Liver (tissue), 3 donors: ENCODE data around the gene CACNA1A.
"Not testable (repeated sequence)": the region's sequence is repeated elsewhere in the genome, so short reads cannot be mapped to it uniquely, and the experiment has no call there.

Source experiments
- TAF1 ChIP-seq: conservative IDR thresholded peaks from 2 replicates; pipeline ENCODE4 v1.6.1; 2016; ENCODE audit warnings: antibody characterized with exemption, mild to moderate bottlenecking
- YY1 ChIP-seq: IDR thresholded peaks from 2 replicates; pipeline ENCODE4 v1.6.1; 2016; ENCODE audit warnings: antibody characterized with exemption, mild to moderate bottlenecking
- TF ChIP-seq, protein P1 (sequence below): fragments of 150-350 bp; IDR thresholded peaks from 2 replicates; pipeline ENCODE4 v1.5.1; 2017; ENCODE audit warnings: improper control_type of control experiment, low read depth, low read length; ENCODE audit not compliant: missing input control
- TF ChIP-seq, protein P2 (sequence below): IDR thresholded peaks from 2 replicates; pipeline ENCODE4 v1.6.1; 2016; ENCODE audit warnings: antibody characterized with exemption
- donor health status: healthy.
- donor health status: healthy.

DNA sequence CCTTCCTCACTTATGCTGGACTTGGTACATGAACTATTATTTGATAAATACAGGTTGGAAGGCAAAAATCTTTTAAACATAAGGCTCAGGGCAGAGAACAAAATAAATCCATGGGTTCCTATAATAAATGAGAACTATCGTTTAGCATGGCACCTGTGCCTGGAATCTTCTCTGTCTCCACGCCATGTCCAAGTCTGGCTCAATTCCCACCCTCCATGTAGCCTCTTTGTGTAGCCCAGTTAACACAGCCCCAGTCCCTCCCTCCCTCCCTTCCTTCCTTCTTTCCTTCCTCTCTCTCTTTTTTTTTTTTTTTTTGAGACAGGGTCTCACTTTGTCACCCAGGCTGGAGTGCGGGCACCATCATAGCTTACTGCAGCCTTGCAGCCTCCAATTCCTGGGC is 144.6 kb downstream of the CACNA1A start:
- TF ChIP-seq, protein P1, sequence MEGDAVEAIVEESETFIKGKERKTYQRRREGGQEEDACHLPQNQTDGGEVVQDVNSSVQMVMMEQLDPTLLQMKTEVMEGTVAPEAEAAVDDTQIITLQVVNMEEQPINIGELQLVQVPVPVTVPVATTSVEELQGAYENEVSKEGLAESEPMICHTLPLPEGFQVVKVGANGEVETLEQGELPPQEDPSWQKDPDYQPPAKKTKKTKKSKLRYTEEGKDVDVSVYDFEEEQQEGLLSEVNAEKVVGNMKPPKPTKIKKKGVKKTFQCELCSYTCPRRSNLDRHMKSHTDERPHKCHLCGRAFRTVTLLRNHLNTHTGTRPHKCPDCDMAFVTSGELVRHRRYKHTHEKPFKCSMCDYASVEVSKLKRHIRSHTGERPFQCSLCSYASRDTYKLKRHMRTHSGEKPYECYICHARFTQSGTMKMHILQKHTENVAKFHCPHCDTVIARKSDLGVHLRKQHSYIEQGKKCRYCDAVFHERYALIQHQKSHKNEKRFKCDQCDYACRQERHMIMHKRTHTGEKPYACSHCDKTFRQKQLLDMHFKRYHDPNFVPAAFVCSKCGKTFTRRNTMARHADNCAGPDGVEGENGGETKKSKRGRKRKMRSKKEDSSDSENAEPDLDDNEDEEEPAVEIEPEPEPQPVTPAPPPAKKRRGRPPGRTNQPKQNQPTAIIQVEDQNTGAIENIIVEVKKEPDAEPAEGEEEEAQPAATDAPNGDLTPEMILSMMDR, result not testable (repeated sequence)
- not testable (repeated sequence) for TF ChIP-seq TAF1, YY1
- TF ChIP-seq, protein P2, sequence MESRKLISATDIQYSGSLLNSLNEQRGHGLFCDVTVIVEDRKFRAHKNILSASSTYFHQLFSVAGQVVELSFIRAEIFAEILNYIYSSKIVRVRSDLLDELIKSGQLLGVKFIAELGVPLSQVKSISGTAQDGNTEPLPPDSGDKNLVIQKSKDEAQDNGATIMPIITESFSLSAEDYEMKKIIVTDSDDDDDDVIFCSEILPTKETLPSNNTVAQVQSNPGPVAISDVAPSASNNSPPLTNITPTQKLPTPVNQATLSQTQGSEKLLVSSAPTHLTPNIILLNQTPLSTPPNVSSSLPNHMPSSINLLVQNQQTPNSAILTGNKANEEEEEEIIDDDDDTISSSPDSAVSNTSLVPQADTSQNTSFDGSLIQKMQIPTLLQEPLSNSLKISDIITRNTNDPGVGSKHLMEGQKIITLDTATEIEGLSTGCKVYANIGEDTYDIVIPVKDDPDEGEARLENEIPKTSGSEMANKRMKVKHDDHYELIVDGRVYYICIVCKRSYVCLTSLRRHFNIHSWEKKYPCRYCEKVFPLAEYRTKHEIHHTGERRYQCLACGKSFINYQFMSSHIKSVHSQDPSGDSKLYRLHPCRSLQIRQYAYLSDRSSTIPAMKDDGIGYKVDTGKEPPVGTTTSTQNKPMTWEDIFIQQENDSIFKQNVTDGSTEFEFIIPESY, result not testable (repeated sequence)
